Measurements from ENCODE around the gene RANBP3L. TPM values are rescaled to one million over a fixed set of nuclear protein-coding genes. Genes with fewer than 3 reads are reported as not detected.

Gene RANBP3L
- total RNA-seq, 1 donor from 2014 or later = not detected

- Histone ChIP-seq H3K4me3 (no peak overlapping the region), H3K36me3 (no peaks in the 10 kb centered on the region), H3K4me1 (no peaks in the 10 kb centered on the region), H3K9me3 (no peaks in the 10 kb centered on the region), H3K27me3 (no peaks in the 10 kb centered on the region), H3K27ac (no peak overlapping the region)
- no peak for DNase-seq (ENCODE audit: low spot score in 2 of 2)
- no peak for TF ChIP-seq CTCF (IDR thresholded peaks at IDR 0.05)
- intact Hi-C loops (cut with DNase I) = no loop called here
Observed at GRCh38 chr5:36325196-36325595, 23.5 kb upstream of the RANBP3L start.

- Histone ChIP-seq H3K36me3 (no peaks in the 10 kb centered on the region), H3K27me3 (no peaks in the 10 kb centered on the region), H3K27ac (no peak overlapping the region), H3K4me3 (no peak overlapping the region), H3K9me3 (no peaks in the 10 kb centered on the region), H3K4me1 (no peaks in the 10 kb centered on the region)
- intact Hi-C loops (cut with DNase I) = no loop called here
- no peak for TF ChIP-seq CTCF (IDR thresholded peaks at IDR 0.05)
- no peak for DNase-seq (ENCODE audit: low spot score in 2 of 2)
Observed at GRCh38 chr5:36323926-36324781, 22.5 kb upstream of the RANBP3L start.

GRCh38 chr5:36312953-36313672, 11.4 kb upstream of the RANBP3L start:
- DNase-seq (ENCODE audit: low spot score in 2 of 2) = no peak
- Histone ChIP-seq H3K9me3 (no peaks in the 10 kb centered on the region), H3K4me1 (no peaks in the 10 kb centered on the region), H3K27me3 (no peaks in the 10 kb centered on the region), H3K27ac (no peak overlapping the region), H3K4me3 (no peak overlapping the region), H3K36me3 (no peaks in the 10 kb centered on the region)
- TF ChIP-seq CTCF (IDR thresholded peaks at IDR 0.05) = no peak
- intact Hi-C loops (cut with DNase I) = no loop called here

- H3K9me3 ChIP-seq = no peaks in the 10 kb centered on the region
- intact Hi-C loops (cut with DNase I) = no loop called here
- TF ChIP-seq CTCF (IDR thresholded peaks at IDR 0.05) = no peak
- no peaks in the 10 kb centered on the region for H3K27me3 ChIP-seq
- H3K36me3 ChIP-seq = no peaks in the 10 kb centered on the region
- no peak overlapping the region for H3K4me3 ChIP-seq
- H3K27ac ChIP-seq = no peak overlapping the region
- no peak for DNase-seq (ENCODE audit: low spot score in 2 of 2)
- no peaks in the 10 kb centered on the region for H3K4me1 ChIP-seq
Observed at GRCh38 chr5:36311956-36312355, 10.3 kb upstream of the RANBP3L start.

GRCh38 chr5:36310138-36310537, 8.4 kb upstream of the RANBP3L start:
- H3K27me3 ChIP-seq = no peaks in the 10 kb centered on the region
- intact Hi-C loops (cut with DNase I) = no loop called here
- TF ChIP-seq CTCF (IDR thresholded peaks at IDR 0.05) = no peak

More at GRCh38 chr5:36310138-36310537, 8.4 kb upstream of the RANBP3L start:
- H3K4me3 ChIP-seq = no peak overlapping the region
- peaks cover 0 to 7% of the 10 kb centered on the region in 2 donors for H3K4me1 ChIP-seq
- no peak overlapping the region for H3K27ac ChIP-seq
- no peaks in the 10 kb centered on the region for H3K9me3 ChIP-seq
- DNase-seq (ENCODE audit: low spot score in 2 of 2) = no peak
- no peaks in the 10 kb centered on the region for H3K36me3 ChIP-seq

Measured in ascending aorta (tissue), 2 donors.